Measurements from ENCODE around the gene TLR10. TPM values are rescaled to one million over a fixed set of nuclear protein-coding genes. Genes with fewer than 3 reads are reported as not detected.

The TLR10 gene
- total and polyA plus RNA-seq, 4 donors: 0.32 to 1.1 TPM; not detected in 2

DNA sequence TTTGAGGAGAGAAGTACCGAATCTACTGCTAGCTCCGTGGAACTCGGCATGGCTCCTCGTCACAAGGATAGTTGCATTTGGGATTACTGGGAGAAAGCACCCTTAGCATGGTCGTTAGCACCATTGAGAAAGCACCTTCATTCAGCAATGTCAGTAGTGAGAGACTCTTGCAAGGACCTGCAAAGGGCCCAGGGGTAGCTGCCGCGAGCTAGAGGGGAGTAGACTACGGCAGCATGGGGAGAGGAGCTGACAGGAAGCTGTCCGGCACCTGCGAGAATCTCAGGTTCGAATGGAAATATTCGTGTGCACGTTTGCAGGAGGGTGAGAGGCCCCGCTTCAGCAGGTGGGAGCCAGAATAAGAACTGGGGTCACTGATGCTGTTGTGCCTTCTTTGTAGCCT lies 20.2 kb downstream of the TLR10 start:
- WGBS, 2 donors: 91% methylated on average over 14 of the region's 14 CpGs
- DNase-seq: no peak
- Histone ChIP-seq H3K27me3 (ENCODE audit: control insufficient read depth in 1 of 2, insufficient read depth in 2 of 2, low read length in 1 of 2) (no peaks in the 10 kb centered on the region), H3K36me3 (ENCODE audit: control insufficient read depth in 1 of 2, insufficient read depth in 2 of 2, low read length in 1 of 2) (no peaks in the 10 kb centered on the region), H3K9me3 (ENCODE audit: control insufficient read depth, low read length) (no peaks in the 10 kb centered on the region), H3K27ac (ENCODE audit: low read depth in 1 of 2, low read length in 2 of 2) (no peak overlapping the region), H3K4me1 (ENCODE audit: control insufficient read depth in 1 of 2, insufficient read depth in 2 of 2, low read length in 2 of 2) (no peaks in the 10 kb centered on the region), H3K4me3 (ENCODE audit: low read length in 2 of 2) (no peak overlapping the region)
- no peak for ATAC-seq (ENCODE audit: low FRiP score)
- intact Hi-C loops (cut with DNase I): no loop called here

GRCh38 chr4:38759790-38760122 lies 23.0 kb downstream of the TLR10 start:
- H3K27ac ChIP-seq (ENCODE audit: low read depth in 1 of 2, low read length in 2 of 2): no peak overlapping the region
- no peak overlapping the region for H3K4me3 ChIP-seq (ENCODE audit: low read length in 2 of 2)
- H3K36me3 ChIP-seq (ENCODE audit: control insufficient read depth in 1 of 2, insufficient read depth in 2 of 2, low read length in 1 of 2): no peaks in the 10 kb centered on the region
- H3K27me3 ChIP-seq (ENCODE audit: control insufficient read depth in 1 of 2, insufficient read depth in 2 of 2, low read length in 1 of 2): no peaks in the 10 kb centered on the region
- DNase-seq (no peak), ATAC-seq (ENCODE audit: low FRiP score) (no peak)
- no peaks in the 10 kb centered on the region for H3K9me3 ChIP-seq (ENCODE audit: control insufficient read depth, low read length)
- intact Hi-C loops (cut with DNase I): loop anchor here (5.0 to 10.0 kb wide), 2 partner anchors 98 to 375 kb away; partner anchors contain the start of gene TLR6 (in 1 of the 2)
- no peaks in the 10 kb centered on the region for H3K4me1 ChIP-seq (ENCODE audit: control insufficient read depth in 1 of 2, insufficient read depth in 2 of 2, low read length in 2 of 2)
- 73 to 77% methylated on average over 1 of the region's 1 CpG for WGBS, 2 donors

GRCh38 chr4:38759113-38759789 lies 23.5 kb downstream of the TLR10 start:
- DNase-seq: peak in 1 of 2 donors; percentile 63
- ATAC-seq (ENCODE audit: low FRiP score): peak; percentile 79
- H3K27me3 ChIP-seq (ENCODE audit: control insufficient read depth in 1 of 2, insufficient read depth in 2 of 2, low read length in 1 of 2): no peaks in the 10 kb centered on the region
- no peak overlapping the region for H3K4me3 ChIP-seq (ENCODE audit: low read length in 2 of 2)
- H3K4me1 ChIP-seq (ENCODE audit: control insufficient read depth in 1 of 2, insufficient read depth in 2 of 2, low read length in 2 of 2): no peaks in the 10 kb centered on the region
- H3K27ac ChIP-seq (ENCODE audit: low read depth in 1 of 2, low read length in 2 of 2): no peak overlapping the region
- WGBS, 2 donors: 4% methylated on average over 8 of the region's 8 CpGs
- no peaks in the 10 kb centered on the region for H3K9me3 ChIP-seq (ENCODE audit: control insufficient read depth, low read length)
- H3K36me3 ChIP-seq (ENCODE audit: control insufficient read depth in 1 of 2, insufficient read depth in 2 of 2, low read length in 1 of 2): no peaks in the 10 kb centered on the region
- intact Hi-C loops (cut with DNase I): loop anchor here (5.0 to 10.0 kb wide), 2 partner anchors 98 to 376 kb away; partner anchors contain the start of gene TLR6 (in 1 of the 2)

GRCh38 chr4:38757945-38758600 lies 24.7 kb downstream of the TLR10 start:
- no peak overlapping the region for H3K27ac ChIP-seq (ENCODE audit: low read depth in 1 of 2, low read length in 2 of 2)
- 88 to 89% methylated on average over 6 of the region's 6 CpGs for WGBS, 2 donors
- H3K9me3 ChIP-seq (ENCODE audit: control insufficient read depth, low read length): no peaks in the 10 kb centered on the region
- intact Hi-C loops (cut with DNase I): loop anchor here (5.0 to 10.0 kb wide), 2 partner anchors 99 to 377 kb away; partner anchors contain the start of gene TLR6 (in 1 of the 2)
- H3K36me3 ChIP-seq (ENCODE audit: control insufficient read depth in 1 of 2, insufficient read depth in 2 of 2, low read length in 1 of 2): no peaks in the 10 kb centered on the region
- no peaks in the 10 kb centered on the region for H3K4me1 ChIP-seq (ENCODE audit: control insufficient read depth in 1 of 2, insufficient read depth in 2 of 2, low read length in 2 of 2)
- no peaks in the 10 kb centered on the region for H3K27me3 ChIP-seq (ENCODE audit: control insufficient read depth in 1 of 2, insufficient read depth in 2 of 2, low read length in 1 of 2)
- ATAC-seq (ENCODE audit: low FRiP score) (no peak), DNase-seq (no peak)
- H3K4me3 ChIP-seq (ENCODE audit: low read length in 2 of 2): no peak overlapping the region

- no peaks in the 10 kb centered on the region for H3K36me3 ChIP-seq (ENCODE audit: control insufficient read depth in 1 of 2, insufficient read depth in 2 of 2, low read length in 1 of 2)
- no peaks in the 10 kb centered on the region for H3K27me3 ChIP-seq (ENCODE audit: control insufficient read depth in 1 of 2, insufficient read depth in 2 of 2, low read length in 1 of 2)
- peak overlapping the region in 1 of 2 donors; percentile 81 for H3K27ac ChIP-seq (ENCODE audit: low read depth in 1 of 2, low read length in 2 of 2)
- DNase-seq (peak; percentile 88 to 92), ATAC-seq (ENCODE audit: low FRiP score) (peak; percentile 93)
- 16 to 18% methylated on average over 19 of the region's 19 CpGs for WGBS, 2 donors
- peaks cover 0 to 5% of the 10 kb centered on the region in 2 donors for H3K4me1 ChIP-seq (ENCODE audit: control insufficient read depth in 1 of 2, insufficient read depth in 2 of 2, low read length in 2 of 2)
- intact Hi-C loops (cut with DNase I): loop anchor here (5.0 to 10.0 kb wide), 2 partner anchors 114 to 382 kb away; partner anchors contain the start of gene FAM114A1 (in 1 of the 2)
- no peak overlapping the region for H3K4me3 ChIP-seq (ENCODE audit: low read length in 2 of 2)
- no peaks in the 10 kb centered on the region for H3K9me3 ChIP-seq (ENCODE audit: control insufficient read depth, low read length)
Observed at GRCh38 chr4:38752941-38753806, 29.6 kb downstream of the TLR10 start.

- no peaks in the 10 kb centered on the region for H3K9me3 ChIP-seq (ENCODE audit: control insufficient read depth, low read length)
- H3K27me3 ChIP-seq (ENCODE audit: control insufficient read depth in 1 of 2, insufficient read depth in 2 of 2, low read length in 1 of 2): no peaks in the 10 kb centered on the region
- no peaks in the 10 kb centered on the region for H3K36me3 ChIP-seq (ENCODE audit: control insufficient read depth in 1 of 2, insufficient read depth in 2 of 2, low read length in 1 of 2)
- H3K27ac ChIP-seq (ENCODE audit: low read depth in 1 of 2, low read length in 2 of 2): no peak overlapping the region
- ATAC-seq (ENCODE audit: low FRiP score) (peak; percentile 3), DNase-seq (no peak)
- intact Hi-C loops (cut with DNase I): loop anchor here (5.0 to 10.0 kb wide), 2 partner anchors 115 to 382 kb away; partner anchors contain the start of gene FAM114A1 (in 1 of the 2)
- H3K4me1 ChIP-seq (ENCODE audit: control insufficient read depth in 1 of 2, insufficient read depth in 2 of 2, low read length in 2 of 2): peaks cover 0 to 5% of the 10 kb centered on the region in 2 donors
- no peak overlapping the region for H3K4me3 ChIP-seq (ENCODE audit: low read length in 2 of 2)
- 52 to 58% methylated on average over 8 of the region's 8 CpGs for WGBS, 2 donors
Observed at GRCh38 chr4:38752372-38752940, 30.3 kb downstream of the TLR10 start.

DNA sequence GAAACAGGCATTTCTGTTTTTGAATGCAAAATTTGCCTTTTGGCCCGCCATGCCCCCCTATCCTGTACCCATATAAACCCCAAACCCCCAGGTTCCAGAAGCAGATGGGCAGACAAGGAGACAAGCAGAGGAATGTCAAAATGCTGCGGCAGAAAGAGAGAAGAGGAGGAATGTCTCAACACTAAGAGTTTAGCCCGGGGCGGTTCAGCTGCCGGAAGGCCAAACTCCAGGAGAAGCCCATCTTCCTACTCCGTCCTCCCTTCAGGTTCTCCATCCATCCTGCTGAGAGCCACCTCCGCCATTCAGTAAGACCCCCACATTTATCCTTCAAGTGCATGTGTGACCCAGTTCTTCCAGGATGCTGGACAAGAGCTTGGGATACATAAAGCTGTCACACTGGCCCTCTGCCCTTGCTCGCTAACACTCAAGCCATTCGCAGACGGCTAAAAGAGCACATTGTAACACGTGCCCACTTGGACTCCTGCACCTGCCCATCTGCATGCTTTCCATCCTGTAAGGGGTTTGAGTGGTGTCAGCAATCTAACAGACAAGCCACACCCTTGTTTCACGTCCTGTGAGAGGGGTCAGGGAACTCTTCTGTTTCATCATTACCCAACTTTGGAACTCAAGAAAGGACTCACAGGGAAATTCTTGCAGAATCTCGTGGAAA lies 31.3 kb downstream of the TLR10 start:
- Histone ChIP-seq H3K27me3 (ENCODE audit: control insufficient read depth in 1 of 2, insufficient read depth in 2 of 2, low read length in 1 of 2) (no peaks in the 10 kb centered on the region), H3K4me1 (ENCODE audit: control insufficient read depth in 1 of 2, insufficient read depth in 2 of 2, low read length in 2 of 2) (peaks cover 0 to 5% of the 10 kb centered on the region in 2 donors), H3K27ac (ENCODE audit: low read depth in 1 of 2, low read length in 2 of 2) (no peak overlapping the region), H3K9me3 (ENCODE audit: control insufficient read depth, low read length) (no peaks in the 10 kb centered on the region), H3K36me3 (ENCODE audit: control insufficient read depth in 1 of 2, insufficient read depth in 2 of 2, low read length in 1 of 2) (no peaks in the 10 kb centered on the region), H3K4me3 (ENCODE audit: low read length in 2 of 2) (no peak overlapping the region)
- WGBS, 2 donors: 95 to 96% methylated on average over 13 of the region's 13 CpGs
- DNase-seq (no peak), ATAC-seq (ENCODE audit: low FRiP score) (no peak)
- intact Hi-C loops (cut with DNase I): loop anchor here (5.0 to 10.0 kb wide), 2 partner anchors 116 to 383 kb away; partner anchors contain the start of gene FAM114A1 (in 1 of the 2)

DNA sequence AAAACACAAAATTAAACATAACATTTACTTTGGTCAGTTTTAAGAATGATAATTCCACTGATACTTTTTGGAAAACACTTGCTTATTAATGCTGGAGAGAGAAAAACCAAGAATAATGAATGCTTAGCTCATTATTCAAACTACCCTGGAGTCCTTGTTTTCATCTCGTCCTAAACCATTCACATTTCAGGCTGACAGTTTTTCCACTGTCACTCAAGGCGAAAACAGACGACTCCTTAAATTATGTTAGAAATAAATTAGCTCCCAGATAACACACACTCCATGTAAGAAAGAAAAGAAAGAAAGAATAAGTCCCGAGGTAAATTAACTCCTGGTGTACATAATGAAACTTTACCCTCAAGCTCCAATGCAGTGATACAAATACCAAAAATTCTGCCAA lies 33.5 kb downstream of the TLR10 start:
- Histone ChIP-seq H3K4me3 (ENCODE audit: low read length in 2 of 2) (no peak overlapping the region), H3K9me3 (ENCODE audit: control insufficient read depth, low read length) (no peaks in the 10 kb centered on the region), H3K27ac (ENCODE audit: low read depth in 1 of 2, low read length in 2 of 2) (no peak overlapping the region), H3K36me3 (ENCODE audit: control insufficient read depth in 1 of 2, insufficient read depth in 2 of 2, low read length in 1 of 2) (no peaks in the 10 kb centered on the region), H3K4me1 (ENCODE audit: control insufficient read depth in 1 of 2, insufficient read depth in 2 of 2, low read length in 2 of 2) (peaks cover 0 to 5% of the 10 kb centered on the region in 2 donors), H3K27me3 (ENCODE audit: control insufficient read depth in 1 of 2, insufficient read depth in 2 of 2, low read length in 1 of 2) (no peaks in the 10 kb centered on the region)
- ATAC-seq (ENCODE audit: low FRiP score) (no peak), DNase-seq (no peak)
- intact Hi-C loops (cut with DNase I): loop anchor here in 1 of 2 donors (5.0 kb wide), 1 partner anchor 572 kb away; no protein-coding TSS in a partner anchor
- WGBS, 2 donors: 65 to 76% methylated on average over 4 of the region's 4 CpGs

All from aorta (tissue), 5 donors.